OCI-LY7 (cell line): ENCODE data around the gene FAM89B. TPM values are rescaled to one million over a fixed set of nuclear protein-coding genes. Genes with fewer than 3 reads are reported as not detected.

ENCODE experiments used
- BruUV-seq: library from RNA; stranded (reverse); fragments of 400-500 nt; replicated peaks from 2 replicates; lab custom pipeline; 2021; lab: Mats Ljungman, UMichigan
- CTCF ChIA-PET: fragments of 300-600 bp; sonication (Branson Sonifier 250); formaldehyde crosslinking; loops from one replicate; lab custom pipeline; 2022; ENCODE audit warnings: antibody characterized with exemption; ENCODE audit not compliant: unreplicated experiment; lab: Charles Lee
- POLR2A ChIA-PET: fragments of 300-600 bp; sonication (Branson Sonifier 250); formaldehyde crosslinking; loops from one replicate; lab custom pipeline; 2022; ENCODE audit warnings: antibody characterized with exemption; lab: Charles Lee
- DNase-seq: peaks from one replicate; pipeline ENCODE4 v3.0.0-alpha.2; 2015; ENCODE audit warnings: low spot score
- H2AFZ ChIP-seq: fragments of 200-600 bp; sonication (generic), shearing (Covaris generic); 2 replicates; pipeline ENCODE4 v1.6.1; 2014; ENCODE audit warnings: mild to moderate bottlenecking, antibody characterized with exemption, low read length, moderate library complexity
- H3K27ac ChIP-seq: fragments of 200-600 bp; sonication (generic); 2 replicates; pipeline ENCODE4 v1.5.1; 2014; ENCODE audit warnings: mixed run types, low read depth, mild to moderate bottlenecking, moderate library complexity, low read length, inconsistent platforms; ENCODE audit not compliant: poor library complexity, severe bottlenecking
- H3K36me3 ChIP-seq: fragments of 200-600 bp; sonication (generic); 2 replicates; pipeline ENCODE4 v1.6.1; 2014; ENCODE audit warnings: mild to moderate bottlenecking, antibody characterized with exemption, low read length, moderate library complexity, mixed read lengths; ENCODE audit not compliant: insufficient read depth
- H3K4me1 ChIP-seq: fragments of 200-600 bp; sonication (generic); 2 replicates; pipeline ENCODE4 v1.5.1; 2014; ENCODE audit warnings: mild to moderate bottlenecking, low read length; ENCODE audit not compliant: insufficient read depth, poor library complexity, severe bottlenecking
- H3K4me2 ChIP-seq: fragments of 200-600 bp; sonication (generic); 2 replicates; pipeline ENCODE4 v1.6.1; 2014; ENCODE audit warnings: mild to moderate bottlenecking, low read length
- H3K4me3 ChIP-seq: fragments of 200-600 bp; sonication (generic); 2 replicates; pipeline ENCODE4 v1.5.1; 2014; ENCODE audit warnings: mild to moderate bottlenecking, low read depth, low read length; ENCODE audit not compliant: poor library complexity, severe bottlenecking
- H3K79me2 ChIP-seq: fragments of 200-600 bp; sonication (generic); 2 replicates; pipeline ENCODE4 v1.6.1; 2016; ENCODE audit warnings: low read depth, mild to moderate bottlenecking, low read length, moderate library complexity, mixed read lengths; ENCODE audit not compliant: insufficient read depth
- H3K9me2 ChIP-seq: fragments of 200-600 bp; sonication (generic); 2 replicates; pipeline ENCODE4 v1.6.1; 2016; ENCODE audit warnings: mild to moderate bottlenecking, low read length, mixed read lengths; ENCODE audit not compliant: insufficient read depth
- H3K9me3 ChIP-seq: fragments of 200-600 bp; sonication (generic); 2 replicates; pipeline ENCODE4 v1.6.1; 2014; ENCODE audit warnings: mild to moderate bottlenecking, mixed run types, low read length, mixed read lengths
- H4K20me1 ChIP-seq: fragments of 200-600 bp; sonication (generic); 2 replicates; pipeline ENCODE4 v1.6.1; 2014; ENCODE audit warnings: mild to moderate bottlenecking, antibody characterized with exemption, low read length, moderate library complexity, mixed read lengths; ENCODE audit not compliant: insufficient read depth
- EZH2phosphoT487 ChIP-seq: fragments of 200-600 bp; sonication (generic); IDR thresholded peaks from 2 replicates; pipeline ENCODE4 v1.6.1; 2018; ENCODE audit warnings: low read depth, borderline replicate concordance, mild to moderate bottlenecking, mixed run types, antibody characterized with exemption, low read length, moderate library complexity, mixed read lengths
- intact Hi-C: fragments of 100-400 bp; cut with micrococcal nuclease; formaldehyde crosslinking; loops from one replicate; pipeline ENCODE4 v1.10.0; 2022; ENCODE audit not compliant: unreplicated experiment
- total RNA-seq, 2 experiments: library from RNA; depleted of rRNA in 1 of 2; stranded (reverse); fragments of >200 nt in 1 of 2; shearing (Covaris generic) in 1 of 2; gene quantifications; 2 replicates each; pipeline ENCODE4 v1.2.3, GENCODE V29; 2014 to 2022
- TF ChIP-seq, protein P1 (sequence below): fragments of 200-600 bp; sonication (generic); conservative IDR thresholded peaks from 2 replicates; pipeline ENCODE4 v1.5.1; 2014; ENCODE audit warnings: mild to moderate bottlenecking, antibody characterized with exemption, low read length, moderate library complexity, mixed read lengths

The FAM89B gene
- total RNA-seq, 2 experiments from 2014 or later, result 17.9 to 26.4 TPM

DNA sequence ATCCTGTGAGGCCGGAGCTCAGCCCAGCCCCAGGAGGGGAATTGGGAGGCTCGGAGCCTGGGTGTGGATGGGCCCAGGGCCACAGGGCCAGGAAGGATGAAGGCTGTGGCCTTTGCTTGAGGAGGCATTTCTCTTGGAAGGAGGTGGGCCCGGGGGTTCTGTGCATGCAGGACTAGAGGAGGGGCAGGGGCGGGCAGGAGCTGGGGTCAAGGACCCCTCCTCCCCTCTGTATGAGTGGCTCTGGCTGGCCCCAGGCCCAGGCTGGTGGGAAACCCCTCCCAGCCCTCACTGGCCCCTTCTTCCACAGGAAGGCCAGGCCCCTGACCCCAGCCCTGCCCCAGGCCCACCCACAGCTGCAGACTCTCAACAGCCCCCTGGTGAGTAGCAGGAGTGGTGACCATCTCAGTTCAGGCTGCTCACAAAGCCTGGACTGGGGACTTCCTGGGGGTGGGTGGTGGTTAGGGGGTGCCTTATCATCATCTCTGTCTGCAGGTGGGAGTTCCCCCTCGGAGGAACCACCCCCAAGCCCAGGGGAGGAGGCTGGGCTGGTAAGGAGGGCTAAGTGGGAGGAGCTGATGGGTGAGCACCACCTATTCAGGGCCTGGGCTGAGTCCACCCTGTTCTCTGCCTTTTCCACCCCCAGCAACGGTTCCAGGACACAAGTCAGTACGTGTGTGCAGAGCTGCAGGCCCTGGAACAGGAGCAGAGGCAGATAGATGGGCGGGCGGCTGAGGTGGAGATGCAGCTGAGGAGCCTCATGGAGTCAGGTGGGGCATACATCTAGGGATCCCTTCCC, 17.3 kb downstream of the FAM89B start:
- no peak overlapping the region for H2AFZ ChIP-seq
- H4K20me1 ChIP-seq, result no peaks in the 10 kb centered on the region
- peak; percentile 36 for DNase-seq
- H3K79me2 ChIP-seq, result no peaks in the 10 kb centered on the region
- intact Hi-C loops, result no loop called here
- BruUV-seq, result no TSS peak
- no peak overlapping the region for H3K4me3 ChIP-seq
- no peaks in the 10 kb centered on the region for H3K9me2 ChIP-seq
- CTCF ChIA-PET, result interaction anchor here (0.6 kb wide), 1 partner anchor 31 kb away, joined by 4 read pairs; no protein-coding TSS in a partner anchor
- peaks cover 26% of the 10 kb centered on the region; the same call in 1 of the 2 replicates for H3K36me3 ChIP-seq
- H3K4me2 ChIP-seq, result no peak overlapping the region
- TF ChIP-seq EZH2phosphoT487, result no peak
- TF ChIP-seq, protein P1, sequence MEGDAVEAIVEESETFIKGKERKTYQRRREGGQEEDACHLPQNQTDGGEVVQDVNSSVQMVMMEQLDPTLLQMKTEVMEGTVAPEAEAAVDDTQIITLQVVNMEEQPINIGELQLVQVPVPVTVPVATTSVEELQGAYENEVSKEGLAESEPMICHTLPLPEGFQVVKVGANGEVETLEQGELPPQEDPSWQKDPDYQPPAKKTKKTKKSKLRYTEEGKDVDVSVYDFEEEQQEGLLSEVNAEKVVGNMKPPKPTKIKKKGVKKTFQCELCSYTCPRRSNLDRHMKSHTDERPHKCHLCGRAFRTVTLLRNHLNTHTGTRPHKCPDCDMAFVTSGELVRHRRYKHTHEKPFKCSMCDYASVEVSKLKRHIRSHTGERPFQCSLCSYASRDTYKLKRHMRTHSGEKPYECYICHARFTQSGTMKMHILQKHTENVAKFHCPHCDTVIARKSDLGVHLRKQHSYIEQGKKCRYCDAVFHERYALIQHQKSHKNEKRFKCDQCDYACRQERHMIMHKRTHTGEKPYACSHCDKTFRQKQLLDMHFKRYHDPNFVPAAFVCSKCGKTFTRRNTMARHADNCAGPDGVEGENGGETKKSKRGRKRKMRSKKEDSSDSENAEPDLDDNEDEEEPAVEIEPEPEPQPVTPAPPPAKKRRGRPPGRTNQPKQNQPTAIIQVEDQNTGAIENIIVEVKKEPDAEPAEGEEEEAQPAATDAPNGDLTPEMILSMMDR, result no peak
- H3K4me1 ChIP-seq, result peaks cover 36% of the 10 kb centered on the region
- H3K9me3 ChIP-seq, result no peaks in the 10 kb centered on the region
- POLR2A ChIA-PET, result interaction anchor here (1.2 kb wide), 1 partner anchor 13 kb away, joined by 4 read pairs; no protein-coding TSS in a partner anchor
- H3K27ac ChIP-seq, result no peak overlapping the region

DNA sequence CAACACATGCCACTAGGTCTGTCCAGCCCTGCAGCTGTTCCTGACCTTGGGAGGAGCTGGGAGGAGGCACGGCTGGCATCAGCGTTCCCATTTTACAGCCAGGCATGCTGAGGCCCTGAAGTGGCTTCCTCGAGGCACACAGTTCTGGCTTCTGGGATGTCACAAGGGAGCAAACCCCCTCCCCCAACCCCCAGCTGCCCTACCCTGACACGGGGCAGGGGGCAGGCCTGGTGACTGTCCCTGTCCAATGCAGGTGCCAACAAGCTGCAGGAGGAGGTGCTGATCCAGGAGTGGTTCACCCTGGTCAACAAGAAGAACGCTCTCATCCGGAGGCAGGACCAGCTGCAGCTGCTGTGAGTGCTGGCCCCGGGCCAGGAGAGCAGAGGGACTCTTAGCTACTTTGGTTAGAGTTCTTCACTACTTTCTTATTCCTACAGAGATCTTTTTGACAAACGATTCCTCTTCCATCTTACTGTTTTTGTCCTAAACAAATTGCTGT, 18.0 kb downstream of the FAM89B start:
- ChIA-PET CTCF (no interaction called here), POLR2A (interaction anchor here (1.2 kb wide), 1 partner anchor 13 kb away, joined by 4 read pairs; no protein-coding TSS in a partner anchor)
- intact Hi-C loops, result no loop called here
- no peak overlapping the region for H3K27ac ChIP-seq
- TF ChIP-seq, protein P1, result no peak
- TF ChIP-seq EZH2phosphoT487, result no peak
- no peaks in the 10 kb centered on the region for H3K9me2 ChIP-seq
- no peak for DNase-seq
- peaks cover 36% of the 10 kb centered on the region for H3K4me1 ChIP-seq
- H3K4me3 ChIP-seq, result no peak overlapping the region
- H4K20me1 ChIP-seq, result no peaks in the 10 kb centered on the region
- BruUV-seq, result no TSS peak
- H3K4me2 ChIP-seq, result no peak overlapping the region
- H2AFZ ChIP-seq, result no peak overlapping the region
- no peaks in the 10 kb centered on the region for H3K79me2 ChIP-seq
- no peaks in the 10 kb centered on the region for H3K9me3 ChIP-seq
- H3K36me3 ChIP-seq, result peaks cover 26% of the 10 kb centered on the region; the same call in 1 of the 2 replicates
